GM06990 (cell line): Measurements from ENCODE around the gene SRSF5.

Source experiments
- DNase-seq: peaks from one replicate; pipeline ENCODE4 v3.0.0-alpha.2; 2011; ENCODE audit not compliant: insufficient read length; ENCODE audit errors: extremely low read depth
- H3K27me3 ChIP-seq: replicated peaks from 2 replicates; pipeline ENCODE4 v1.6.0; 2011; ENCODE audit warnings: low read length; ENCODE audit not compliant: control insufficient read depth, insufficient read depth
- H3K36me3 ChIP-seq: 2 replicates; pipeline ENCODE4 v1.5.1; 2011; ENCODE audit warnings: low read length; ENCODE audit not compliant: control insufficient read depth, insufficient read depth
- H3K4me3 ChIP-seq: replicated peaks from 2 replicates; pipeline ENCODE4 v1.5.1; 2011; ENCODE audit warnings: low read depth, mild to moderate bottlenecking, control low read depth, low read length
- CTCF ChIP-seq: IDR thresholded peaks from 2 replicates; pipeline ENCODE4 v1.5.1; 2011; ENCODE audit warnings: low read length, control low read depth, mild to moderate bottlenecking, inconsistent platforms; ENCODE audit not compliant: insufficient read depth, poor library complexity, severe bottlenecking

SRSF5 gene

GRCh38 chr14:69792887-69793421 is 26.0 kb downstream of the SRSF5 start:
- no peaks in the 10 kb centered on the region for H3K27me3 ChIP-seq
- DNase-seq = no peak
- H3K36me3 ChIP-seq = no peaks in the 10 kb centered on the region; the same call in 1 of the 2 replicates
- TF ChIP-seq CTCF = no peak
- no peak overlapping the region for H3K4me3 ChIP-seq

GRCh38 chr14:69794791-69795190 is 27.8 kb downstream of the SRSF5 start:
- H3K36me3 ChIP-seq = no peaks in the 10 kb centered on the region; the same call in 1 of the 2 replicates
- no peak for TF ChIP-seq CTCF
- DNase-seq = no peak
- no peak overlapping the region for H3K4me3 ChIP-seq
- H3K27me3 ChIP-seq = no peaks in the 10 kb centered on the region

GRCh38 chr14:69795691-69796090 is 28.7 kb downstream of the SRSF5 start:
- no peak overlapping the region for H3K4me3 ChIP-seq
- H3K36me3 ChIP-seq = no peaks in the 10 kb centered on the region; the same call in 1 of the 2 replicates
- H3K27me3 ChIP-seq = no peaks in the 10 kb centered on the region
- no peak for DNase-seq
- no peak for TF ChIP-seq CTCF

- Histone ChIP-seq H3K27me3 (no peaks in the 10 kb centered on the region), H3K4me3 (no peak within 1 kb of the TSS), H3K36me3 (no peaks in the 10 kb centered on the region; the same call in 1 of the 2 replicates)
- DNase-seq = no peak
- no peak for TF ChIP-seq CTCF
Measured at GRCh38 chr14:69796797-69797500, 30.0 kb downstream of the SRSF5 start, which contains the start of gene SLC10A1. SLC10A1 (minus strand) TSS chr14:69797241; CDS start chr14:69797155, 86 bp downstream.

GRCh38 chr14:69797573-69798338 is 30.8 kb downstream of the SRSF5 start:
- H3K27me3 ChIP-seq = no peaks in the 10 kb centered on the region
- no peak for DNase-seq
- H3K4me3 ChIP-seq = no peak overlapping the region
- TF ChIP-seq CTCF = no peak
- H3K36me3 ChIP-seq = no peaks in the 10 kb centered on the region; the same call in 1 of the 2 replicates
